OCI-M2 (cell line): ENCODE results near the gene RCBTB2.

ENCODE experiments used
- DNase-seq: peaks from one replicate; lab custom pipeline; 2025; ENCODE audit not compliant: unreplicated experiment; lab: John Stamatoyannopoulos, UW

Gene RCBTB2

DNA sequence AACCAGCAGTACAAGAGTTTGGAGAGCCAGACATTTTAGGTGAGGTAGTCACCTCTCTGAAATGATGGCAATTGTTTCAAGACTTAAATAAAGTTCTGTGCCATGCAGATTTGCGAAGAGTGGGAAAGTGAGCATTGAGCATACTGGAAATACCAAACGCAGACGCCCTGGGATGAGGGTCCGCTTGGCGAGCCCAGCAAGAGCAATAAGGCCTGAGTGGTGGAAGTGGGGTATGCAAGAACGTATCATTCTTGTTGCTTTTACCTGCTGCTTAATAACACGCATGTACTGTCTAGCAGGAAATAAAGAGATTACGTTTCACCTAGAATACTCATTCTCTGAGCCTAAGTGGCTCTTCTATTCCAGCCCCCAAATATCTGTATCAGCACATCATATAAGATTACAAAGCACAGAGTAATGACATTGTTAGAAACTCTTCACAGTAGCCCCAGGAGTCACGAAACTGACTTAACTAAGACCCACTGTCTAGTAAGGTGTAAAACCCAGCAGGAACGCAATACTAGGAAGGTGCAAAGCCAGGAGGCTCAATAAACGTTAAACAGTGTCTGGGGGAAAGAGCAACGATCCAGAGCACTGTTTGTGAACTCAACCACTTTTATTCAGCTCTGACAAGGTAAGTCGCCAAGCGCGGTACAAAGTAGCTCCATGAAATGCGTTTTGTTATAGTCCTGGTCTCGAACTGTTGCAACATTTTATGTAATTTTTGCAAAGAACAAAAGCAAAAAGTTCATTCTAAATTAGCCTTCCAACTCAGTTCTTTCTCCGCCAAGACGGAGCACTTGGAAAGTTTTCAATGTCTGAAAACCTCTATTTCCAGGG, 1.2 kb downstream of the RCBTB2 start:
- DNase-seq, result no peak

GRCh38 chr13:48530833-48531232, 2.0 kb downstream of the RCBTB2 start:
- no peak for DNase-seq

DNA sequence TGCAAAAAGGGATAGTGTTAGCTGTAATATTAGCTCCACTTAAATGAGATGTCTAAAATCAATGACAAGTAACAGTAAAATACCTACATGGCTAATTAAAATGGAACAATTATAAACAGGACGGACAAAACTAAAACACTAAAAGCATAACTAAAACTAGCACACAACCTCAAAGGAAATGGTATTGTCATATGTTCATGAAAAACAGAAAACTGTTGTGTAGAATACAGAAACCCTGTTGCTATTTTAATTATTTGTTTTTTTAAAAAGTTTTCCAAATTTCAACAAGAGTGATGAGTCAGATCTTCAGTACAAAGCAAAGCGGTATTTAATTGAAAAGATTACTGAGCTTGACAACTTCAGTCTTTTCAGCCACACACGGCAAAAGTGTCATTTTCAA, 4.2 kb downstream of the RCBTB2 start:
- no peak for DNase-seq

- DNase-seq, result no peak
Measured at GRCh38 chr13:48527955-48528354, 4.9 kb downstream of the RCBTB2 start.

DNA sequence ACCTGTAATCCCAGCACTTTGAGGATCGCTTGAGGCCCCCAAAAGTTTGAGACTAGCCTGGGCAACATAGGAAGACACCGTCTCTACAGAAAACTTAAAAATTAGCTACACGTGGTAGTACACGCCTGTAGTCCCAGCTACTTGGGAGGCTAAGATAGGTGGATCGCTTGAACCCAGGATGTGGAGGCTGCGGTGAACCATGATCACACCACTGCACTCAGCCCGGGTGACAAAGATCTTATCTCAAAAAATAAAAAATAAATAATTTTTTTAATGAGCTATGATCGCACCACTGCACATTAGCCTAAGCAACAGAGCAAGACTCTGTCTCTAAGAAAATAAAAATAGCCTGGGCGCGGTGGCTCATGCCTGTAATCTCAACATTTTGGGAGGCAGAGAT, 6.6 kb downstream of the RCBTB2 start:
- no peak for DNase-seq

DNA sequence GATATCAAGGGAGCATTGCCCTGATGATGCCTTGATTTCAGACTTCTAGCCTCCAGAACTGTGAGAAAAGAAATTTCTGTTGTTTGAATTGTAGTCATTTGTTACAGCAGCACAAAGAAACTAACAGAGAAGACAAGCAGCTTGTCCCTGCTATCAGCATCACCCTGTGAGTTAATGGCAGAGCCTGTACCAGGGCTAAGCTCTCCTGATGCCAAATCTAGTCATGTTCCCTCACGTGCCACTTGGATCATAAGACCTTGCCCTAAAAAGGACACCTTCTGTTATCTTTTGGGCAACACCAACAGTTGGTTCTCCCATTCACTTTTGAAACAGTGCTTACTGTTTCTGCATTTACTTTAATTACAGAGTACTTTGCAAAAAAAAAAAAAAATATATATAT, 14.8 kb downstream of the RCBTB2 start:
- no peak for DNase-seq

DNA sequence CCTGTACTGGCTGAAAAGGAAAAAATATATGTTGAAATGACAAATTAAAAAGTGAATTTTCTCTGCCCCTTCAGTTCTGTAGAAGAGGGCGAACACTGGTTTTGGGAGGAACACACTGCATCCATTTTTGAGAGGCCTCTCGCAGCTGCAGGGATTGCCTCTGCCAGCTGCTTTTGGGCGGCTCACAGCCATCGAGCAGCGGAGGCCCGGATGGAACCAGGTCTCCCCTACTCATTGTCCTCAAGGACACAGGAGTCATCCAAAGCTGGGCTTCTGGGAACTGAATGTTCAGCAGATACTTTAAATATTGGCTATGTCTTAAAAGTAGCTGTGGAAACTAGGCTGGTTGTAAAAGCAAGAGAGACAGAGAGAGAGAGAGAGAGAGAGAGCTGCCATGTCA, 17.1 kb downstream of the RCBTB2 start:
- DNase-seq, result no peak

DNA sequence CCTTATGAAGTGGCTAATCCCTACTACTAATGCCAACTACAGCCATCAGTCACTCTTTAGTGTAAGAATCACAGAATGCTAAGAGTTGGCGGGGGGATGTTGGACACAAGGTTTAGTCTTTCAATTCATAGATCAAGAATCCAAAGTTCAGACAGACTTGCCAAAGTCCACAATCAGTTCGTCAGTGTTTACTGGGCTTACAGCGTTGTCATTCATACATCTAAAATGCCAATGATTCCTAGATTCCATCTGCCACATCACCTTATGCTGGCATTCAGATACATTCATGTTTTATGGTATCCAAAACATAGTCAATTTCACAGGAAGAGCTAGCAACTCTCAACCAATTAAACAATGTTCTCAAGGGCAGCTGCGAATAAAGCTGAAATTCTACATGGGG, 18.1 kb downstream of the RCBTB2 start:
- DNase-seq, result no peak

GRCh38 chr13:48511621-48512230, 21.2 kb downstream of the RCBTB2 start:
- no peak for DNase-seq

GRCh38 chr13:48510698-48511097, 22.2 kb downstream of the RCBTB2 start:
- DNase-seq, result no peak

DNA sequence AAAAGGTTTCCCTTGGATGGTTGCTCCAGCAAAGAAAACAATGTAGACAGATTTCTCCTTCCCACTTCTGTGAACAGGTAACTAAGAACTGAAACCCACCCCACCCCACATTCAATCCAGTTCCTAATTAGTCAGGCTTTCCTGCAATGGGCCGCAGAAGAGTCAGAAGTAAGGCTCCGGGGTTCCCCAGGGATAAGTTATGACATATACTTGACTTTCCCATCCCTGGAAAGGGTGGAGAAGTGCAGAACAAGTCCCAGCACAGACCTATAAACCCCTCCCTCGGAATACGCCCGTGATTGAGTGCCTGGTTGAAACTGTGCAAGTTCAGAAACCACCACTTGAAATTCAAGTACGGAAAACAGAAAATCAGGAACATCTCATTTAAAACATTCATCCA, 24.9 kb downstream of the RCBTB2 start:
- DNase-seq, result no peak

- DNase-seq, result no peak
Measured at GRCh38 chr13:48507021-48507420, 25.9 kb downstream of the RCBTB2 start.

DNA sequence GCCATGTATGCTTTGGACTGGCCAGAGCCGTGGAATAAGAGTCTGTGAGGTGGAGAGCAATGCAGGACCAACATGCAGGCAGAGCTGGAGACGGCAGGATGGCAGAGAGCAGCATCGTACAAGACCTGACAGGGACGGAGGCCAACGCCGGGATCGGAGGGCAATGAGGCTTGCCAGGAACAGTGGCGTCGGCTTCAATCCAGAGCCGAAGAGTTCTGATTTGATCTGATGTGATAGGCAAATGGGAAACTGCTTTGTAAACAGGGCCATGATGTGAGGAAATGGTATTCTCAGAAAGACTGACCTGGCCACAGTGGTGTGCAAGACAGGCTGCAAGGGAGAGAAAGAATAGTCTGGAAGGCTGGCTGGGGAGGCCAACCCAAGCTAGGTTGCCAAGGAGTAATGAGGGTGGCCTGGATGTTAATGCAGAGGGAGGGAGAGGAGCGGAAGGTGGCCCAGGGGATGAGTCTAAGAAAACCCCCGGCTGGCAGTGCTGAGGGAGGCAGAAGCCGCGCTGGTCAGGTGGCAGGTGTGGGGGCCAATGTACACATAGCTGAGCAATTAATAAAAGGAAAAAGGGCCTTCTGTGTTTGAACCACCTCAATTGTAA, 26.7 kb downstream of the RCBTB2 start:
- no peak for DNase-seq

GRCh38 chr13:48505597-48506091, 27.2 kb downstream of the RCBTB2 start:
- DNase-seq, result no peak

DNA sequence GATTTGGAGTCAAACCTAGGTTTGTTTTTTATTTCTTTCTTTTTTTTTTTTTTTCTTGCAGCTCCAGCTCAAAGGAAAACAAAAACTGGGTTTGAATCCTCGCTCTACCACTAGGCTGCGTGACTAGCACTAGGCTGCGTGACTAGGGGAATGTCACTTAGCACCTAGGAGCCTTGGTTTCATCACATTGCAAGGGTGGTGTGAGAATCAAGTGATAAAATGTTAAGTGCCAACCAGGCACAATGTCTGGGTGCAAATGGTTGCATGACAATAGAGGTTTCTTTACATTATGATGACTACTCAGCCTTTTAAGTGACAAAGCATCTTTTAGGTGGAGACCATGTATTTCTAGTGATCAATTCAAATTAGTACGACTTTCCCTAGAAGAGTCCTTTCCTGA, 27.9 kb downstream of the RCBTB2 start:
- DNase-seq, result no peak

DNA sequence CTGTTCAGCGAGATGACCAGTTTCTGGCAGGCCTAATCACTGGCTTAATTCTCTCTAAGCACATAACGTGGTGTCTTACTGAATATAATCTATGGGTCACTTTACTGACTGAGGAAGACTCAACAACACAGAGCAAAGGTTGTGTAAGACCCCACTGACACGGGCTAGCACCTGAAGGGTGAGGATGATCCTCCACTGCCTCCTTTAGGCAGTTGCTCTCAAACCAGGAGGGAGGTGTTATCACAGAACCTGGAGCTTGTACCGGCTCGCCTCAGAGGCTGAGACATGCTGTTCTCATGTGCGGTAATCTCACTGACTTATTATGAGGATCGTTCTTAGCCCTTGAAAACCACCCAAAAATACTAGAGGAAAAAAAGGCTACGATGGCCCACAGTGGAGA, 28.3 kb downstream of the RCBTB2 start:
- DNase-seq, result no peak

DNA sequence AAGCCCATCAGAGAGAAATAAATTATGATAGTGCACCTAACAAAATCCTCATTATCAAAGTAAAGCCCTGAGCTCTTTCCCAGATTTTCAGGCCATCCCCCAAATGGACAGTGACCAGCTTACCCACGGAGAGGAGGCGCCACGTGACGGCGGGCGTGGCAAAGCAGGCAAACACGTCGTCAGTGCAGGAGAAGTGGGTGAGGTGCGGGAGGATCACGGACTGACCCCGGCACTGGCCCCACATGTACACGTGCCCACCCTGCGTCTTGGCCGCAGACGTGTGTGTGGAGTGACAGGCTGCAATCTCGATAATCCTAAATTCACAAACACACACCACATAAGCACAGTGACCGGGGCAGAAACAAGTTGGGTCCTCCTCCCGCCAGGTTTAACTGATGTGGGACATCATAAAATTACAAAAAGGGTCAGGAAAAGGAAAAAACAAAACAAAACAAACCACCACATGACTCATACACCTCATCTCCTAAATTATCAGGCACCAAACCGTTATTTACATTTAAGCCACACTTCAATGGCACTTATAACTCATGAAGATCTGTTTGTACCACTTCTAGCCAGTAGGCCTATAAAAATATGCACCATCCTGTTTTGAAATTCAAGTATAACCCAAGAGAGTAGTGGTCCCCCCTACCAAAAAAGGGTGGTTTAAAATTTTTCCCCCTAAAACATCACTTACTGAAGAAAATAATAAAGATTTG, 30.1 kb downstream of the RCBTB2 start:
- no peak for DNase-seq

DNA sequence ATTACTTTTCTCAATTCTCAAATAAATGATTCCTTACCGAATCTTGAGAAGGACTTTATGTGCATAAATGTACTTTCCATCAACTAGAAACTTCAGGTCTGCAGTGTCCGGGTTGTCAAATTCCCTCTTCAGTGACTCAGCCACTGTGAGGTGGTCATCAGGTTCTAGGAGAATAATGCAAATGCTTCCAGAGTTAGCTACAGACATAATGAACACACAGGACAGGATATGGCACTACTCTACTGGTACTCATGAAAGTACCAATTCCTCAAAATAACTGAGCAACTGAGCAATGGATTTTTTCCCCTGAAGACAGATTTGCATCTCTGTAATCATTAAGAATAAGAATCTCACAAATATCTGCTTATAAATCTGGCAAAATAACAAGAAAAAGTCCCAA, 31.2 kb downstream of the RCBTB2 start:
- DNase-seq, result no peak

GRCh38 chr13:48500652-48501197, 32.2 kb downstream of the RCBTB2 start:
- DNase-seq, result no peak

- DNase-seq, result no peak
Measured at GRCh38 chr13:48497669-48498068, 35.2 kb downstream of the RCBTB2 start.
